ENCODE measurements around the gene CEP68.

DNA sequence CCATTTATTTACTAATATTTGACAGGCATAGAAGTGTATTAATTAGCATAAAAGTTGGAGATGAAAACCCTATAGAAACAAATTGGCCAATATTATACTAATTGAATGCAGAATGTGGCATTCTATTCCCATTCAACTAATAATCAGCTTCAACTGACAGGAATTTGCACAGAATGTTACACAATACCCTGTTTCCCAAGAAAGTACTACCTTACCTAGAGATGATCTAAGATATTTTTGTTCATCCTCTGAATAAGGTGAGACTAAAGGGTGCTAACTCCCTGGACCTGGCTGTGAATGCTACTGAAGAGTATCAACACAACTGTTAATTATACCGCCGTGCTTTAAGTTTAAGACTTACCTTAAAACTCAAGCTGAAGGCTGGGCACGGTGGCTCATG is 28.9 kb downstream of the CEP68 start:
- TF ChIP-seq, protein P1, sequence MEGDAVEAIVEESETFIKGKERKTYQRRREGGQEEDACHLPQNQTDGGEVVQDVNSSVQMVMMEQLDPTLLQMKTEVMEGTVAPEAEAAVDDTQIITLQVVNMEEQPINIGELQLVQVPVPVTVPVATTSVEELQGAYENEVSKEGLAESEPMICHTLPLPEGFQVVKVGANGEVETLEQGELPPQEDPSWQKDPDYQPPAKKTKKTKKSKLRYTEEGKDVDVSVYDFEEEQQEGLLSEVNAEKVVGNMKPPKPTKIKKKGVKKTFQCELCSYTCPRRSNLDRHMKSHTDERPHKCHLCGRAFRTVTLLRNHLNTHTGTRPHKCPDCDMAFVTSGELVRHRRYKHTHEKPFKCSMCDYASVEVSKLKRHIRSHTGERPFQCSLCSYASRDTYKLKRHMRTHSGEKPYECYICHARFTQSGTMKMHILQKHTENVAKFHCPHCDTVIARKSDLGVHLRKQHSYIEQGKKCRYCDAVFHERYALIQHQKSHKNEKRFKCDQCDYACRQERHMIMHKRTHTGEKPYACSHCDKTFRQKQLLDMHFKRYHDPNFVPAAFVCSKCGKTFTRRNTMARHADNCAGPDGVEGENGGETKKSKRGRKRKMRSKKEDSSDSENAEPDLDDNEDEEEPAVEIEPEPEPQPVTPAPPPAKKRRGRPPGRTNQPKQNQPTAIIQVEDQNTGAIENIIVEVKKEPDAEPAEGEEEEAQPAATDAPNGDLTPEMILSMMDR (IDR thresholded peaks at IDR 0.05; ENCODE audit: poor library complexity, severe bottlenecking) = no peak
- no peak for TF ChIP-seq EZH2 (IDR thresholded peaks at IDR 0.05; ENCODE audit: borderline replicate concordance, insufficient read depth, low read length, poor library complexity, severe bottlenecking)
- TF ChIP-seq, protein P2, sequence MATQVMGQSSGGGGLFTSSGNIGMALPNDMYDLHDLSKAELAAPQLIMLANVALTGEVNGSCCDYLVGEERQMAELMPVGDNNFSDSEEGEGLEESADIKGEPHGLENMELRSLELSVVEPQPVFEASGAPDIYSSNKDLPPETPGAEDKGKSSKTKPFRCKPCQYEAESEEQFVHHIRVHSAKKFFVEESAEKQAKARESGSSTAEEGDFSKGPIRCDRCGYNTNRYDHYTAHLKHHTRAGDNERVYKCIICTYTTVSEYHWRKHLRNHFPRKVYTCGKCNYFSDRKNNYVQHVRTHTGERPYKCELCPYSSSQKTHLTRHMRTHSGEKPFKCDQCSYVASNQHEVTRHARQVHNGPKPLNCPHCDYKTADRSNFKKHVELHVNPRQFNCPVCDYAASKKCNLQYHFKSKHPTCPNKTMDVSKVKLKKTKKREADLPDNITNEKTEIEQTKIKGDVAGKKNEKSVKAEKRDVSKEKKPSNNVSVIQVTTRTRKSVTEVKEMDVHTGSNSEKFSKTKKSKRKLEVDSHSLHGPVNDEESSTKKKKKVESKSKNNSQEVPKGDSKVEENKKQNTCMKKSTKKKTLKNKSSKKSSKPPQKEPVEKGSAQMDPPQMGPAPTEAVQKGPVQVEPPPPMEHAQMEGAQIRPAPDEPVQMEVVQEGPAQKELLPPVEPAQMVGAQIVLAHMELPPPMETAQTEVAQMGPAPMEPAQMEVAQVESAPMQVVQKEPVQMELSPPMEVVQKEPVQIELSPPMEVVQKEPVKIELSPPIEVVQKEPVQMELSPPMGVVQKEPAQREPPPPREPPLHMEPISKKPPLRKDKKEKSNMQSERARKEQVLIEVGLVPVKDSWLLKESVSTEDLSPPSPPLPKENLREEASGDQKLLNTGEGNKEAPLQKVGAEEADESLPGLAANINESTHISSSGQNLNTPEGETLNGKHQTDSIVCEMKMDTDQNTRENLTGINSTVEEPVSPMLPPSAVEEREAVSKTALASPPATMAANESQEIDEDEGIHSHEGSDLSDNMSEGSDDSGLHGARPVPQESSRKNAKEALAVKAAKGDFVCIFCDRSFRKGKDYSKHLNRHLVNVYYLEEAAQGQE (IDR thresholded peaks at IDR 0.05; ENCODE audit: borderline replicate concordance) = no peak
- no peak for TF ChIP-seq EP300 (conservative IDR thresholded peaks at IDR 0.05; ENCODE audit: poor library complexity, severe bottlenecking)
- TF ChIP-seq MXI1 (conservative IDR thresholded peaks at IDR 0.05; ENCODE audit: poor library complexity, severe bottlenecking) = no peak
- TF ChIP-seq POLR2AphosphoS5 (IDR thresholded peaks at IDR 0.05) = no peak
- TF ChIP-seq SMC3 (conservative IDR thresholded peaks at IDR 0.05; ENCODE audit: poor library complexity) = no peak
- no peak for TF ChIP-seq TAF1 (IDR thresholded peaks at IDR 0.05; ENCODE audit: low read depth)
- TF ChIP-seq RAD21 (conservative IDR thresholded peaks at IDR 0.05) = no peak

All from neural cell (in vitro differentiated cells).